B cell (primary cell): ENCODE results near the gene TM7SF3. TPM values are rescaled to one million over a fixed set of nuclear protein-coding genes. Genes with fewer than 3 reads are reported as not detected.
"Not testable (repeated sequence)": the region's sequence is repeated elsewhere in the genome, so short reads cannot be mapped to it uniquely, and the experiment has no call there.

Experiments used
- ATAC-seq: fragments of 200-7000 bp; cut with Tn5 transposase; one replicate; pipeline ENCODE4 v1.10.0; 2021; ENCODE audit warnings: low read depth, mild to moderate bottlenecking, moderate number of reproducible peaks, moderate library complexity
- CTCF ChIA-PET: fragments of 350-600 bp; sonication (Branson Sonifier 250); formaldehyde crosslinking; loops from one replicate; lab custom pipeline; 2021; ENCODE audit warnings: antibody characterized with exemption, inconsistent platforms; lab: Charles Lee
- POLR2A ChIA-PET: fragments of 350-600 bp; sonication (Branson Sonifier 250); formaldehyde crosslinking; loops from one replicate; lab custom pipeline; 2021; ENCODE audit warnings: antibody characterized with exemption; lab: Charles Lee
- DNase-seq: peaks from one replicate; pipeline ENCODE4 v3.0.0; 2013
- H2AFZ ChIP-seq: 2 replicates; pipeline ENCODE4 v1.6.1; 2012; ENCODE audit warnings: mild to moderate bottlenecking, low read depth, low read length; ENCODE audit not compliant: insufficient read depth, poor library complexity, severe bottlenecking
- H3K27ac ChIP-seq, 2 donors: 1 replicate in 1 of 2; 2 replicates in 1 of 2; pipeline ENCODE4 v1.5.1; 2012 to 2013; ENCODE audit warnings: low read length in 2 of 2, mild to moderate bottlenecking in 2 of 2, moderate library complexity in 1 of 2
- H3K27me3 ChIP-seq, 4 experiments: fragments of 200-600 bp in 1 of 4; sonication (generic) in 1 of 4; replicated peaks in 1 of 4; 1 replicate in 2 of 4; 2 replicates in 2 of 4; pipeline versions ENCODE4 v1.6.1 to v1.7.0; 2013 to 2016; ENCODE audit warnings: low read length in 3 of 4, mild to moderate bottlenecking in 2 of 4, mixed read lengths in 1 of 4, moderate library complexity in 1 of 4; ENCODE audit not compliant: insufficient read depth in 4 of 4, control insufficient read depth in 3 of 4; ENCODE audit errors: control extremely low read depth in 1 of 4
- H3K36me3 ChIP-seq, 2 experiments: replicated peaks in 1 of 2; 1 replicate in 1 of 2; 2 replicates in 1 of 2; pipeline versions ENCODE4 v1.6.1 to v1.7.1; 2013; ENCODE audit warnings: low read length in 1 of 2; ENCODE audit not compliant: insufficient read depth in 2 of 2, control insufficient read depth in 1 of 2; ENCODE audit errors: control extremely low read depth in 1 of 2, extremely low read depth in 1 of 2
- H3K4me1 ChIP-seq, 2 donors: fragments of 200-600 bp in 1 of 2; sonication (generic) in 1 of 2; 1 replicate in 1 of 2; 2 replicates in 1 of 2; pipeline versions ENCODE4 v1.5.1 to v1.6.1; 2013 to 2017; ENCODE audit warnings: low read length in 2 of 2; ENCODE audit not compliant: control insufficient read depth in 2 of 2, insufficient read depth in 2 of 2
- H3K4me2 ChIP-seq: replicated peaks from 2 replicates; pipeline ENCODE3; 2012; ENCODE audit warnings: mild to moderate bottlenecking, low read depth, low read length; ENCODE audit not compliant: poor library complexity, severe bottlenecking
- H3K4me3 ChIP-seq, 5 experiments: fragments of 200-600 bp in 1 of 5; sonication (generic) in 1 of 5; 1 replicate in 3 of 5; 2 replicates in 2 of 5; pipeline versions ENCODE4 v1.5.1 to v1.7.0; 2011 to 2016; ENCODE audit warnings: low read length in 4 of 5, mild to moderate bottlenecking in 4 of 5, low read depth in 2 of 5, control low read depth in 1 of 5, moderate library complexity in 1 of 5; ENCODE audit not compliant: insufficient read depth in 1 of 5; ENCODE audit errors: control extremely low read depth in 1 of 5, extremely low read depth in 1 of 5
- H3K79me2 ChIP-seq: fragments of 200-600 bp; sonication (generic); one replicate; pipeline ENCODE4 v1.6.0; 2016; ENCODE audit warnings: low read length; ENCODE audit not compliant: control insufficient read depth, insufficient read depth
- H3K9ac ChIP-seq: fragments of 200-600 bp; sonication (generic); 2 replicates; pipeline ENCODE4 v1.6.1; 2017; ENCODE audit warnings: mild to moderate bottlenecking, low read length, moderate library complexity
- H3K9me3 ChIP-seq, 3 donors: one replicate each; pipeline versions ENCODE4 v1.6.1 to v1.7.1; 2013; ENCODE audit warnings: low read length in 2 of 3; ENCODE audit not compliant: control insufficient read depth in 2 of 3, insufficient read depth in 1 of 3; ENCODE audit errors: control extremely low read depth in 1 of 3
- H4K20me1 ChIP-seq: 2 replicates; pipeline ENCODE4 v1.6.0; 2012; ENCODE audit warnings: mild to moderate bottlenecking, low read length; ENCODE audit not compliant: insufficient read depth, control insufficient read depth, poor library complexity, severe bottlenecking
- H3K27ac Mint-ChIP-seq: one replicate; pipeline ENCODE4 v1.8.0; 2021; ENCODE audit warnings: mixed read lengths
- H3K27me3 Mint-ChIP-seq: one replicate; pipeline ENCODE4 v1.8.0; 2021; ENCODE audit warnings: mixed read lengths
- H3K4me1 Mint-ChIP-seq: one replicate; pipeline ENCODE4 v1.8.0; 2021; ENCODE audit warnings: mixed read lengths
- H3K4me3 Mint-ChIP-seq: one replicate; pipeline ENCODE4 v1.8.0; 2021; ENCODE audit warnings: mixed read lengths
- H3K9me3 Mint-ChIP-seq: one replicate; pipeline ENCODE4 v1.8.0; 2022; ENCODE audit warnings: mixed read lengths; ENCODE audit not compliant: insufficient read depth
- EZH2 ChIP-seq: IDR thresholded peaks from 2 replicates; pipeline ENCODE4 v1.6.1; 2012; ENCODE audit warnings: borderline replicate concordance, low read depth, mild to moderate bottlenecking, moderate library complexity, low read length; ENCODE audit not compliant: insufficient read depth, poor library complexity, severe bottlenecking
- WGBS: methylation state at CpG from one replicate; pipeline ENCODE4 v1.1.5; 2013; ENCODE audit warnings: missing lambda C conversion rate; ENCODE audit not compliant: insufficient coverage; 5-methylcytosine and 5-hydroxymethylcytosine counted together
- intact Hi-C: fragments of 100-400 bp; cut with micrococcal nuclease; formaldehyde crosslinking; loops from one replicate; pipeline ENCODE4 v1.10.0; 2022
- polyA plus RNA-seq: library from polyadenylated mRNA; depleted of rRNA; stranded (reverse); fragments of >200 nt; gene quantifications from 2 replicates; pipeline ENCODE4 v1.2.3, GENCODE V29; 2012
- total RNA-seq, 2 donors: library from RNA; stranded (reverse); fragments of 120-200 nt in 1 of 2; gene quantifications; 1 replicate in 1 of 2; 2 replicates in 1 of 2; pipeline versions ENCODE4 v1.2.3 to v1.2.4, GENCODE V29; 2013 to 2022
- TF ChIP-seq, protein P1 (sequence below): fragments of 200-600 bp; IDR thresholded peaks from one replicate; pipeline ENCODE4 v1.8.0; 2022; ENCODE audit warnings: antibody characterized with exemption, mild to moderate bottlenecking

The TM7SF3 gene
- total and polyA plus RNA-seq, 2 donors (not counting 1 experiment from before 2014, with no cell fraction given): 24.5 to 33.5 TPM

- Histone ChIP-seq H3K27me3 (no peaks in the 10 kb centered on the region), H3K4me1 (no peaks in the 10 kb centered on the region), H3K79me2 (no peaks in the 10 kb centered on the region), H3K27ac (no peak overlapping the region), H3K9ac (no peak overlapping the region), H2AFZ (no peak overlapping the region), H3K36me3 (peaks cover 0 to 4% of the 10 kb centered on the region in 2 experiments), H3K4me2 (no peak overlapping the region), H4K20me1 (no peaks in the 10 kb centered on the region), H3K9me3 (no peaks in the 10 kb centered on the region), H3K4me3 (no peak overlapping the region)
- ChIA-PET CTCF (no interaction called here), POLR2A (no interaction called here)
- Mint-ChIP-seq H3K27ac (no peak overlapping the region), H3K4me1 (no peaks in the 10 kb centered on the region), H3K9me3 (no peaks in the 10 kb centered on the region), H3K27me3 (no peaks in the 10 kb centered on the region), H3K4me3 (no peak overlapping the region)
- intact Hi-C loops: no loop called here
- no peak for ATAC-seq
- TF ChIP-seq, protein P1, sequence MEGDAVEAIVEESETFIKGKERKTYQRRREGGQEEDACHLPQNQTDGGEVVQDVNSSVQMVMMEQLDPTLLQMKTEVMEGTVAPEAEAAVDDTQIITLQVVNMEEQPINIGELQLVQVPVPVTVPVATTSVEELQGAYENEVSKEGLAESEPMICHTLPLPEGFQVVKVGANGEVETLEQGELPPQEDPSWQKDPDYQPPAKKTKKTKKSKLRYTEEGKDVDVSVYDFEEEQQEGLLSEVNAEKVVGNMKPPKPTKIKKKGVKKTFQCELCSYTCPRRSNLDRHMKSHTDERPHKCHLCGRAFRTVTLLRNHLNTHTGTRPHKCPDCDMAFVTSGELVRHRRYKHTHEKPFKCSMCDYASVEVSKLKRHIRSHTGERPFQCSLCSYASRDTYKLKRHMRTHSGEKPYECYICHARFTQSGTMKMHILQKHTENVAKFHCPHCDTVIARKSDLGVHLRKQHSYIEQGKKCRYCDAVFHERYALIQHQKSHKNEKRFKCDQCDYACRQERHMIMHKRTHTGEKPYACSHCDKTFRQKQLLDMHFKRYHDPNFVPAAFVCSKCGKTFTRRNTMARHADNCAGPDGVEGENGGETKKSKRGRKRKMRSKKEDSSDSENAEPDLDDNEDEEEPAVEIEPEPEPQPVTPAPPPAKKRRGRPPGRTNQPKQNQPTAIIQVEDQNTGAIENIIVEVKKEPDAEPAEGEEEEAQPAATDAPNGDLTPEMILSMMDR: no peak
- no peak for TF ChIP-seq EZH2
- DNase-seq: no peak
- no CpG with 5 or more reads among the region's 1 CpG for WGBS
Measured at GRCh38 chr12:27052176-27052575, 38.0 kb upstream of the TM7SF3 start.

DNA sequence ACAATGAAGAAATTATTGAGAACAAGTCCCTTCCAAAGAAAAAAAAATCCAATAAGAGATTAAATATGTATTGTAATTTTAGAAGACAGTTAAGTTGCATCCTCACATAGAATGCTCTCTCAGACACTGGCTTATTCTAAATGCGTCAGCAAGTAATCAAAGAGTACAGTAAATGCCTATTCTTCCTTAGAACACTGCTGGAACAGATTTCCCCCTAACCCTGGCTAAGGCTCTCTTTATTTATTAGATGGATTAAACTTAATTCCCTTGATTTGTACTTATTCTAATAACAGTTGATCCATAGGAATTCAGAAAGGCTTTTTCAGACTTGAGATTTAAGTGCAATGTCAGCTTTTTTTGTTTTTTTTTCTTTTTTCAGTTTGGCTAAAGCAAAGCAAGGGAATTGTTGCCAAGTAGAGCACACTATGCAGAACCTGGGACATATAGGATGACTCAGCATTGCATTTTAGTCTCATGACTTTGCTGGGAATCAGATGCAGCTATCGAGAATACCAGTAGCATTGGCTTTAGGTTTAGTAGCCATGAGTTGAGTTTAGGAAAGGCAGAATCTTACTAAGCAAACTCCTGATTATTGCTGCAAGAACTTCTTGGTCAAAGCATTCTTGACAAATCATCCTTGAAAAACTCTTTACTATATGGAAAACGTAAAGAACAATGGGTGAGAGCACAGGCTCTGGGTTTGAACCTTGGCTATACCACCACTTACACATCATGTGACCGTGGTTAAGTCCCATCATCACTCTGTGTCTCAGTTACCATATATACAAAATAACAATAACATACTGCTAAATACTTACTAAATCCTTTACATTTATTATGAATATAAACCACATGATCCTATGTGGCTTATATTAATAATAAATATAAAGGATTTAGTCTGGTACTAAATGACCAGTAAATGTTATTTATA lies 34.9 kb upstream of the TM7SF3 start:
- Histone ChIP-seq H3K27me3 (no peaks in the 10 kb centered on the region), H3K79me2 (no peaks in the 10 kb centered on the region), H3K9ac (no peak overlapping the region), H3K9me3 (no peaks in the 10 kb centered on the region), H3K4me3 (no peak overlapping the region), H2AFZ (no peak overlapping the region), H3K36me3 (peaks cover 0 to 4% of the 10 kb centered on the region in 2 experiments), H3K4me2 (no peak overlapping the region), H3K27ac (no peak overlapping the region), H4K20me1 (no peaks in the 10 kb centered on the region), H3K4me1 (no peaks in the 10 kb centered on the region)
- ChIA-PET POLR2A (no interaction called here), CTCF (no interaction called here)
- no peak for ATAC-seq
- no peak for DNase-seq
- TF ChIP-seq EZH2: no peak
- TF ChIP-seq, protein P1: no peak
- Mint-ChIP-seq H3K27me3 (no peaks in the 10 kb centered on the region), H3K4me3 (no peak overlapping the region), H3K4me1 (no peaks in the 10 kb centered on the region), H3K27ac (no peak overlapping the region), H3K9me3 (peaks cover 3% of the 10 kb centered on the region)
- 100% methylated on average over 1 of the region's 4 CpGs for WGBS
- intact Hi-C loops: loop anchor here (10.0 kb wide), 1 partner anchor 1306 kb away; no protein-coding TSS in a partner anchor

GRCh38 chr12:27042018-27042417 lies 27.8 kb upstream of the TM7SF3 start:
- H3K4me2 ChIP-seq, H3K9ac ChIP-seq, H3K4me1 Mint-ChIP-seq, H3K27me3 ChIP-seq, H3K27ac ChIP-seq, H2AFZ ChIP-seq, POLR2A ChIA-PET, H3K4me3 Mint-ChIP-seq, H3K79me2 ChIP-seq, H4K20me1 ChIP-seq, H3K27me3 Mint-ChIP-seq, H3K9me3 ChIP-seq, CTCF ChIA-PET, ATAC-seq, H3K27ac Mint-ChIP-seq, H3K4me3 ChIP-seq, DNase-seq, H3K4me1 ChIP-seq: not testable (repeated sequence)
- H3K9me3 Mint-ChIP-seq: peaks cover 16% of the 10 kb centered on the region
- WGBS: no CpG with 5 or more reads among the region's 1 CpG
- H3K36me3 ChIP-seq: peaks cover 3 to 14% of the 10 kb centered on the region in 2 experiments
- intact Hi-C loops: loop anchor here (10.0 kb wide), 1 partner anchor 1313 kb away; no protein-coding TSS in a partner anchor
